Keratinocyte (primary cell): Measurements from ENCODE around the gene OGFOD3. TPM values are rescaled to one million over a fixed set of nuclear protein-coding genes. Genes with fewer than 3 reads are reported as not detected.

Source experiments
- DNase-seq: peaks from one replicate; pipeline ENCODE4 v3.0.0-alpha.2; 2011; ENCODE audit warnings: low read depth, missing footprints, low spot score
- FAIRE-seq: peaks from 2 replicates; lab custom pipeline; 2011; peaks lifted over from hg19 to GRCh38; lab: Jason Lieb, UNC
- H2AFZ ChIP-seq: 2 replicates; pipeline ENCODE4 v1.6.0; 2012; ENCODE audit warnings: low read length, control low read depth, inconsistent platforms; ENCODE audit not compliant: control insufficient read depth
- H3K27ac ChIP-seq: 2 replicates; pipeline ENCODE4 v1.5.1; 2011; ENCODE audit warnings: low read length; ENCODE audit not compliant: control insufficient read depth, insufficient read depth
- H3K27me3 ChIP-seq: 3 replicates; pipeline ENCODE4 v1.6.0; 2011; ENCODE audit warnings: low read length; ENCODE audit not compliant: control insufficient read depth, insufficient read depth; ENCODE audit errors: extremely low read depth
- H3K36me3 ChIP-seq, 2 experiments: 2 replicates in 1 of 2; 3 replicates in 1 of 2; pipeline ENCODE4 v1.5.1; 2011; ENCODE audit warnings: low read length in 2 of 2, mild to moderate bottlenecking in 1 of 2; ENCODE audit not compliant: control insufficient read depth in 2 of 2, insufficient read depth in 2 of 2; ENCODE audit errors: extremely low read depth in 1 of 2
- H3K4me1 ChIP-seq: 3 replicates; pipeline ENCODE4 v1.5.1; 2011; ENCODE audit warnings: low read length; ENCODE audit not compliant: control insufficient read depth, insufficient read depth; ENCODE audit errors: extremely low read depth
- H3K4me2 ChIP-seq: 3 replicates; pipeline ENCODE4 v1.6.0; 2011; ENCODE audit warnings: low read depth, low read length; ENCODE audit not compliant: control insufficient read depth, insufficient read depth; ENCODE audit errors: extremely low read depth
- H3K4me3 ChIP-seq, 3 experiments: fragments of 200-600 bp in 1 of 3; sonication (generic) in 1 of 3; 2 replicates in 2 of 3; 3 replicates in 1 of 3; pipeline ENCODE4 v1.5.1; 2011 to 2016; ENCODE audit warnings: low read length in 3 of 3, mild to moderate bottlenecking in 3 of 3, control low read depth in 2 of 3, inconsistent platforms in 1 of 3, low read depth in 1 of 3, mixed read lengths in 1 of 3, mixed run types in 1 of 3, moderate library complexity in 1 of 3; ENCODE audit not compliant: control insufficient read depth in 2 of 3, insufficient read depth in 2 of 3; ENCODE audit errors: extremely low read depth in 1 of 3
- H3K79me2 ChIP-seq: 2 replicates; pipeline ENCODE4 v1.6.0; 2012; ENCODE audit warnings: low read length; ENCODE audit not compliant: control insufficient read depth, insufficient read depth
- H3K9ac ChIP-seq: 3 replicates; pipeline ENCODE4 v1.6.0; 2011; ENCODE audit warnings: low read length; ENCODE audit not compliant: control insufficient read depth, insufficient read depth; ENCODE audit errors: extremely low read depth
- H3K9me1 ChIP-seq: 3 replicates; pipeline ENCODE4 v1.6.0; 2011; ENCODE audit warnings: low read length; ENCODE audit not compliant: control insufficient read depth, insufficient read depth; ENCODE audit errors: extremely low read depth
- H3K9me3 ChIP-seq: 2 replicates; pipeline ENCODE4 v1.5.1; 2012; ENCODE audit warnings: low read depth, low read length; ENCODE audit not compliant: control insufficient read depth
- H4K20me1 ChIP-seq: 3 replicates; pipeline ENCODE4 v1.6.0; 2011; ENCODE audit warnings: low read length; ENCODE audit not compliant: control insufficient read depth, insufficient read depth; ENCODE audit errors: extremely low read depth
- EZH2 ChIP-seq: IDR thresholded peaks from one replicate; pipeline ENCODE4 v1.6.1; 2012; ENCODE audit warnings: inconsistent platforms, mild to moderate bottlenecking, low read length, moderate library complexity
- dilution Hi-C: fragments of 300-500 bp; cut with MboI; formaldehyde crosslinking; loops from one replicate; pipeline ENCODE4 v1.7.0; 2020; ENCODE audit warnings: low sequenced_read_pairs; ENCODE audit not compliant: extremely low pct_ligation_motif_present
- polyA plus RNA-seq, 5 experiments: library from polyadenylated mRNA; depleted of rRNA in 3 of 5; stranded (reverse) in 3 of 5; stranded (forward) in 1 of 5; unstranded in 1 of 5; fragments of >200 nt; gene quantifications; 1 replicate in 1 of 5; 2 replicates in 3 of 5; 3 replicates in 1 of 5; pipeline versions ENCODE4 v1.2.1 to v1.2.3, GENCODE V29; 2011 to 2012; ENCODE audit warnings: missing spikeins in 2 of 5, low read depth in 1 of 5, low replicate concordance in 1 of 5
- TF ChIP-seq, protein P1 (sequence below), 3 experiments: IDR thresholded peaks in 1 of 3; conservative IDR thresholded peaks in 1 of 3; optimal IDR thresholded peaks in 1 of 3; 2 replicates in 2 of 3; 3 replicates in 1 of 3; pipeline versions ENCODE3 to v1.5.1; 2011; ENCODE audit warnings: low read length in 3 of 3, mild to moderate bottlenecking in 3 of 3, moderate library complexity in 2 of 3, control low read depth in 1 of 3, inconsistent platforms in 1 of 3; ENCODE audit not compliant: insufficient read depth in 2 of 3; ENCODE audit errors: extremely low read depth in 1 of 3

Gene OGFOD3
- polyA plus RNA-seq, 1 donor (not counting 4 experiments of a cell fraction or from before 2014, with no cell fraction given) = 10.8 TPM

DNA sequence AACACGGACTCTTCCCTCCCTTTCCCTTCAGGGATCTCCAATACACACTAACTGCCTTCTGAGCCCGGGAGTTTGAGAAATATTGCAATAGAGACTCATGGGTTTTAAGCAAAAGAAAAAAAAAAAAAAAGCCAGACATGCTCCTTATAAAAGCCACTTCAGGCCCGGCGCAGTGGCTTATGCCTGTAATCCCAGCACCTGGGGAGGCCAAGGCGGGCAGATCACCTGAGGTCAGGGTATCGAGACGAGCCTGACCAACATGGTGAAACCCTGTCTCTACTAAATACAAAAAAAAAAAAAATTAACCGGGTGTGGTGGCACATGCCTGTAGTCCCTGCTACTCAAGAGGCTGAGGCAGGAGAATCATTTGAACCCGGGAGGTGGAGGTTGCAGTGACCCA is 2.6 kb downstream of the OGFOD3 start:
- Histone ChIP-seq H3K9me3 (no peaks in the 10 kb centered on the region), H3K4me3 (no peak overlapping the region), H3K4me1 (peaks cover 16% of the 10 kb centered on the region), H3K36me3 (peaks cover 0 to 3% of the 10 kb centered on the region in 2 experiments), H3K27ac (no peak overlapping the region), H3K27me3 (no peaks in the 10 kb centered on the region), H3K4me2 (no peak overlapping the region), H3K79me2 (peaks cover 4% of the 10 kb centered on the region), H3K9me1 (no peaks in the 10 kb centered on the region), H3K9ac (no peak overlapping the region), H4K20me1 (peaks cover 9% of the 10 kb centered on the region), H2AFZ (no peak overlapping the region)
- FAIRE-seq = no peak
- TF ChIP-seq EZH2 = no peak
- TF ChIP-seq, protein P1, sequence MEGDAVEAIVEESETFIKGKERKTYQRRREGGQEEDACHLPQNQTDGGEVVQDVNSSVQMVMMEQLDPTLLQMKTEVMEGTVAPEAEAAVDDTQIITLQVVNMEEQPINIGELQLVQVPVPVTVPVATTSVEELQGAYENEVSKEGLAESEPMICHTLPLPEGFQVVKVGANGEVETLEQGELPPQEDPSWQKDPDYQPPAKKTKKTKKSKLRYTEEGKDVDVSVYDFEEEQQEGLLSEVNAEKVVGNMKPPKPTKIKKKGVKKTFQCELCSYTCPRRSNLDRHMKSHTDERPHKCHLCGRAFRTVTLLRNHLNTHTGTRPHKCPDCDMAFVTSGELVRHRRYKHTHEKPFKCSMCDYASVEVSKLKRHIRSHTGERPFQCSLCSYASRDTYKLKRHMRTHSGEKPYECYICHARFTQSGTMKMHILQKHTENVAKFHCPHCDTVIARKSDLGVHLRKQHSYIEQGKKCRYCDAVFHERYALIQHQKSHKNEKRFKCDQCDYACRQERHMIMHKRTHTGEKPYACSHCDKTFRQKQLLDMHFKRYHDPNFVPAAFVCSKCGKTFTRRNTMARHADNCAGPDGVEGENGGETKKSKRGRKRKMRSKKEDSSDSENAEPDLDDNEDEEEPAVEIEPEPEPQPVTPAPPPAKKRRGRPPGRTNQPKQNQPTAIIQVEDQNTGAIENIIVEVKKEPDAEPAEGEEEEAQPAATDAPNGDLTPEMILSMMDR (optimal IDR thresholded peaks at IDR 0.05 in 1 of 3, IDR thresholded peaks at IDR 0.05 in 1 of 3, conservative IDR thresholded peaks at IDR 0.05 in 1 of 3; ENCODE audit: extremely low read depth in 1 of 3, insufficient read depth in 2 of 3, low read length in 3 of 3) = no peak
- dilution Hi-C loops = no loop called here
- DNase-seq = no peak

DNA sequence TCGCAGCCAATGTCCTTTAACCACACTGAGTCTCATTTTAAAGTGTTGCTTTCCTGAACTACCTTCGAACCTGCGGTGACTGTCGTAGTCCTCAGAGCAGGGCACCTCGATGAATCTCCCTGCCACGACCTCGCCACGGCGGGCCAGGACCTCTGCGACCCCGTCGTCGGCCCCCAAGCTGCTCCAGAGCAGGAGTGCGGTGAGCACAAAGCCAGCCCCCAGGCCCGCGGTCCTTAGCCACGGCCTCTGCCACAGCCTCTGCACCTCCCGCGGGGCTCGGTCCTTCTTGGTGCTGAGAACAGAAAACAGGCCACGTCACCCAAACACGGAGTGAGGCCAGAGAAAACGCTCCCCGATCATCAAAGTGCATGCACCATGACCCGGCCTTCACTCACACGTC is 3.0 kb downstream of the OGFOD3 start:
- H3K9ac ChIP-seq = no peak overlapping the region
- H3K79me2 ChIP-seq = peaks cover 4% of the 10 kb centered on the region
- dilution Hi-C loops = no loop called here
- H3K36me3 ChIP-seq = peaks cover 0 to 3% of the 10 kb centered on the region in 2 experiments
- no peak overlapping the region for H3K4me2 ChIP-seq
- H2AFZ ChIP-seq = no peak overlapping the region
- H4K20me1 ChIP-seq = peaks cover 9% of the 10 kb centered on the region
- TF ChIP-seq EZH2 = no peak
- TF ChIP-seq, protein P1 (optimal IDR thresholded peaks at IDR 0.05 in 1 of 3, IDR thresholded peaks at IDR 0.05 in 1 of 3, conservative IDR thresholded peaks at IDR 0.05 in 1 of 3; ENCODE audit: extremely low read depth in 1 of 3, insufficient read depth in 2 of 3, low read length in 3 of 3) = no peak
- H3K27me3 ChIP-seq = no peaks in the 10 kb centered on the region
- H3K4me3 ChIP-seq = no peak overlapping the region
- peaks cover 16% of the 10 kb centered on the region for H3K4me1 ChIP-seq
- no peak for DNase-seq
- no peak for FAIRE-seq
- H3K27ac ChIP-seq = no peak overlapping the region
- no peaks in the 10 kb centered on the region for H3K9me1 ChIP-seq
- no peaks in the 10 kb centered on the region for H3K9me3 ChIP-seq
